ENCODE measurements around the gene ZNRF2. TPM values are rescaled to one million over a fixed set of nuclear protein-coding genes. Genes with fewer than 3 reads are reported as not detected.

Gene ZNRF2
- total RNA-seq, 4 donors from 2014 or later, result 9.6 to 19.3 (median 17.4) TPM

DNA sequence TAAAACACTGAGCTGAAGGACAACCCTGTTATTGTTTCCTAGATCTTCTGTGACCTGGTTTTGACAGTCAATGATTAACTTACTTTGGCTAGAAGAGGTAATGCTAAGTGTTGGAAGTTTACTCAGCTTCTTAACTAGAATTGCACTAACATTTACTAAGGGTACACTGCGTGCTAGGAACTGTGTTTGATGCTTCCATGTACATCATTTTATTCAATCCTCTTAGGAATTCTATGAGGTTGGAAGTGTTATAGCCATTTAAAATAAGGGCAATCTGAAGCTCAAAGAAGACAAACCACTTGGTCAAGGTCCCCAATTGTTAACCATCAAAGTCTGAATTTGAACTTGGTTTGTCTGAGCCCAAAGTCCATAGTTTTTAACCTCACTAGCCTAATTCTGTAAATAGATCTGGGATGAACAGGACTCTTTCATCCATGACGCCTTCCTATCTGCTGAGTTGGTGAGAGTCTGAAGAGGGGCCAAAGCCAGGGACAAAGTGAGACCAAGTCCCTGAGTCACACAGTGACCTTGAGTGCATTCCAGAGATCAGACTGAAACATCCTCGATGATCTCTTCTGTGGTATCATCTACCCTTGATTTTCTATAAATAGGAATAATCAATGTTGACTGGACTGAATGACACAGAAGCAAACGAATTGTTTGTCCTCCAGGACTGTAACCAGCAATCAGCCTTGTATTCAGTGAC, 29.2 kb upstream of the ZNRF2 start:
- Histone ChIP-seq H3K4me3 (no peak overlapping the region), H3K27me3 (no peaks in the 10 kb centered on the region), H3K4me1 (peaks cover 21 to 28% of the 10 kb centered on the region in 2 donors), H3K9me3 (no peaks in the 10 kb centered on the region), H3K27ac (no peak overlapping the region), H3K36me3 (no peaks in the 10 kb centered on the region)
- in situ Hi-C loops (cut with MboI; ENCODE audit: low sequenced_read_pairs in 4 of 4), result no loop called here
- no peak for ATAC-seq
- no peak for DNase-seq
- intact Hi-C loops (cut with DNase I; ENCODE audit: low total_unique reads), result no loop called here
- TF ChIP-seq CTCF (IDR thresholded peaks at IDR 0.05 in 4 of 5, conservative IDR thresholded peaks at IDR 0.05 in 1 of 5) (no peak), POLR2A (IDR thresholded peaks at IDR 0.05) (no peak)

- Histone ChIP-seq H3K9me3 (no peaks in the 10 kb centered on the region), H3K4me1 (peaks cover 21 to 28% of the 10 kb centered on the region in 2 donors), H3K4me3 (no peak overlapping the region), H3K36me3 (no peaks in the 10 kb centered on the region), H3K27me3 (no peaks in the 10 kb centered on the region), H3K27ac (no peak overlapping the region)
- in situ Hi-C loops (cut with MboI; ENCODE audit: low sequenced_read_pairs in 4 of 4) (no loop called here), intact Hi-C loops (cut with DNase I; ENCODE audit: low total_unique reads) (no loop called here)
- TF ChIP-seq POLR2A (IDR thresholded peaks at IDR 0.05), result no peak
- no peak for TF ChIP-seq CTCF (IDR thresholded peaks at IDR 0.05 in 4 of 5, conservative IDR thresholded peaks at IDR 0.05 in 1 of 5)
- no peak for ATAC-seq
- no peak for DNase-seq
These were observed 28.0 kb upstream of the ZNRF2 start for GRCh38 chr7:30256349-30256858.

- Histone ChIP-seq H3K9me3 (no peaks in the 10 kb centered on the region), H3K4me3 (no peak overlapping the region), H3K36me3 (no peaks in the 10 kb centered on the region), H3K27me3 (no peaks in the 10 kb centered on the region), H3K4me1 (no peaks in the 10 kb centered on the region), H3K27ac (no peak overlapping the region)
- in situ Hi-C loops (cut with MboI; ENCODE audit: low sequenced_read_pairs in 4 of 4), result no loop called here
- ATAC-seq (no peak), DNase-seq (no peak)
- no peak for TF ChIP-seq CTCF (IDR thresholded peaks at IDR 0.05 in 4 of 5, conservative IDR thresholded peaks at IDR 0.05 in 1 of 5)
- no peak for TF ChIP-seq POLR2A (IDR thresholded peaks at IDR 0.05)
- intact Hi-C loops (cut with DNase I; ENCODE audit: low total_unique reads), result no loop called here
These were observed 24.1 kb upstream of the ZNRF2 start for GRCh38 chr7:30260246-30260768.

- Histone ChIP-seq H3K9me3 (no peaks in the 10 kb centered on the region), H3K36me3 (no peaks in the 10 kb centered on the region), H3K27me3 (no peaks in the 10 kb centered on the region), H3K27ac (no peak overlapping the region), H3K4me3 (no peak overlapping the region), H3K4me1 (no peaks in the 10 kb centered on the region)
- DNase-seq, result no peak
- intact Hi-C loops (cut with DNase I; ENCODE audit: low total_unique reads) (no loop called here), in situ Hi-C loops (cut with MboI; ENCODE audit: low sequenced_read_pairs in 4 of 4) (no loop called here)
- no peak for TF ChIP-seq CTCF (IDR thresholded peaks at IDR 0.05 in 4 of 5, conservative IDR thresholded peaks at IDR 0.05 in 1 of 5)
- no peak for TF ChIP-seq POLR2A (IDR thresholded peaks at IDR 0.05)
- no peak for ATAC-seq
These were observed 21.2 kb upstream of the ZNRF2 start for GRCh38 chr7:30263090-30263710.

Data from gastrocnemius medialis (tissue), 4 donors.